Aorta (tissue), 5 donors: Measurements from ENCODE around the gene ESF1. TPM values are rescaled to one million over a fixed set of nuclear protein-coding genes. Genes with fewer than 3 reads are reported as not detected.

ENCODE experiments used
- ATAC-seq: fragments of 200-7000 bp; cut with Tn5 transposase; one replicate; pipeline ENCODE4 v1.9.1; 2022; ENCODE audit warnings: moderate library complexity; ENCODE audit not compliant: low FRiP score
- DNase-seq, 2 donors: peaks; one replicate each; pipeline ENCODE4 v3.0.0-alpha.2; 2020
- H3K27ac ChIP-seq, 2 donors: one replicate each; pipeline ENCODE4 v1.5.1; 2013; ENCODE audit warnings: low read length in 2 of 2, mild to moderate bottlenecking in 2 of 2, moderate library complexity in 2 of 2, control low read depth in 1 of 2, inconsistent platforms in 1 of 2, low read depth in 1 of 2
- H3K27me3 ChIP-seq, 2 donors: one replicate each; pipeline ENCODE4 v1.6.1; 2013; ENCODE audit warnings: control low read depth in 1 of 2, low read length in 1 of 2, mild to moderate bottlenecking in 1 of 2, moderate library complexity in 1 of 2; ENCODE audit not compliant: insufficient read depth in 2 of 2, control insufficient read depth in 1 of 2
- H3K36me3 ChIP-seq, 2 donors: one replicate each; pipeline ENCODE4 v1.6.1; 2013; ENCODE audit warnings: control low read depth in 1 of 2, low read length in 1 of 2, mild to moderate bottlenecking in 1 of 2; ENCODE audit not compliant: insufficient read depth in 2 of 2, control insufficient read depth in 1 of 2
- H3K4me1 ChIP-seq, 2 donors: one replicate each; pipeline ENCODE4 v1.6.1; 2013; ENCODE audit warnings: low read length in 2 of 2, control low read depth in 1 of 2, mild to moderate bottlenecking in 1 of 2, moderate library complexity in 1 of 2; ENCODE audit not compliant: insufficient read depth in 2 of 2, control insufficient read depth in 1 of 2
- H3K4me3 ChIP-seq, 2 donors: one replicate each; pipeline ENCODE4 v1.5.1; 2013; ENCODE audit warnings: low read length in 2 of 2, control low read depth in 1 of 2, mild to moderate bottlenecking in 1 of 2
- H3K9me3 ChIP-seq: one replicate; pipeline ENCODE4 v1.6.1; 2013; ENCODE audit warnings: mild to moderate bottlenecking, low read length; ENCODE audit not compliant: control insufficient read depth
- WGBS, 2 donors: extraction: QIAGEN DNeasy Blood & Tissue Kit; methylation state at CpG; one replicate each; pipeline ENCODE4 v1.1.7; 2013; 5-methylcytosine and 5-hydroxymethylcytosine counted together
- intact Hi-C, 2 donors: fragments of 100-400 bp; cut with DNase I; formaldehyde crosslinking; loops; one replicate each; pipeline versions ENCODE4 v1.14.2 to v1.15.0; 2022
- long read RNA-seq, 2 donors: library from polyadenylated mRNA; unstranded; transcript quantifications; one replicate each; pipeline ENCODE4 v2.0.0, GENCODE V29; 2020 to 2021
- polyA plus RNA-seq, 2 donors: library from polyadenylated mRNA; stranded (reverse); fragments of 200-250 nt; gene quantifications; one replicate each; pipeline ENCODE4 v1.2.3, GENCODE V29; 2013
- total RNA-seq, 2 donors: library from RNA; stranded (reverse); fragmentation: NEBNext Ultra II Directional; extraction: Animal tissue kit (Norgen Biotek cat#: 25700); gene quantifications; one replicate each; pipeline ENCODE4 v1.2.1, GENCODE V29; 2021
- donor health status: healthy with polysubstance abuse.
- donor health status: Bipolar disorder and iron deficiency.
- donor health status: DM: no; HTN: no; CAD: no.
- donor health status: DM: no; HTN: no; CAD: no.
- donor health status: DM: yes; HTN: yes; CAD: no.

ESF1 gene
- total RNA-seq, result 10 to 100 TPM; 14.3 to 18.2 TPM
- polyA plus RNA-seq, result 10 to 100 TPM in 1 of 2 donors, 1 to 10 TPM in 1; 6.8 to 14.4 TPM
- long read RNA-seq, donor 1, partial matches to known transcripts, result 9 of 17 reads
- long read RNA-seq, donor 1, other reads (novel, unspliced or antisense), result 8 of 17 reads
- long read RNA-seq, donor 2, partial matches to known transcripts, result 12 of 15 reads
- long read RNA-seq, donor 2, other reads (novel, unspliced or antisense), result 3 of 15 reads

GRCh38 chr20:13784893-13785715 is at the start of gene ESF1, which contains the start of gene NDUFAF5:
TSS of gene ESF1 (minus strand) at chr20:13784919. CDS start at chr20:13783140, 1,779 bp downstream.
TSS of gene NDUFAF5 (plus strand) at chr20:13785028. CDS start at chr20:13785069, 41 bp downstream.
- peak; percentile 96 to 97 for DNase-seq
- Histone ChIP-seq H3K27ac (peak within 1 kb of the TSS in 1 of 2 donors; percentile 13), H3K36me3 (no peaks in the 10 kb centered on the region), H3K27me3 (no peaks in the 10 kb centered on the region), H3K4me3 (peak within 1 kb of the TSS; percentile 57 to 69), H3K4me1 (peaks cover 0 to 8% of the 10 kb centered on the region in 2 donors), H3K9me3 (no peaks in the 10 kb centered on the region)
- intact Hi-C loops, result loop anchor here (5.0 to 10.0 kb wide), 2 partner anchors 460 to 668 kb away; no protein-coding TSS in a partner anchor
- WGBS, 2 donors, result 0 to 1% methylated on average over 52 to 54 of the region's 54 CpGs
- ATAC-seq, result peak; percentile 98

GRCh38 chr20:13831476-13831875 is 46.8 kb upstream of the ESF1 start:
- H3K4me1 ChIP-seq, result no peaks in the 10 kb centered on the region
- H3K9me3 ChIP-seq, result no peaks in the 10 kb centered on the region
- H3K4me3 ChIP-seq, result no peak overlapping the region
- no peak overlapping the region for H3K27ac ChIP-seq
- 82 to 83% methylated on average over 3 of the region's 3 CpGs for WGBS, 2 donors
- DNase-seq (no peak), ATAC-seq (no peak)
- H3K27me3 ChIP-seq, result no peaks in the 10 kb centered on the region
- H3K36me3 ChIP-seq, result no peaks in the 10 kb centered on the region
- intact Hi-C loops, result no loop called here

GRCh38 chr20:13825465-13825864 is 40.7 kb upstream of the ESF1 start:
- 83 to 93% methylated on average over 4 to 5 of the region's 5 CpGs for WGBS, 2 donors
- intact Hi-C loops, result loop anchor here (10.0 kb wide), 2 partner anchors 119 to 129 kb away; no protein-coding TSS in a partner anchor
- DNase-seq (no peak), ATAC-seq (no peak)
- Histone ChIP-seq H3K9me3 (peaks cover 1% of the 10 kb centered on the region), H3K4me3 (no peak overlapping the region), H3K36me3 (no peaks in the 10 kb centered on the region), H3K27ac (no peak overlapping the region), H3K4me1 (no peaks in the 10 kb centered on the region), H3K27me3 (no peaks in the 10 kb centered on the region)

- DNase-seq, result no peak
- Histone ChIP-seq H3K4me3 (no peak overlapping the region), H3K9me3 (peaks cover 1% of the 10 kb centered on the region), H3K27me3 (no peaks in the 10 kb centered on the region), H3K27ac (no peak overlapping the region), H3K36me3 (no peaks in the 10 kb centered on the region), H3K4me1 (no peaks in the 10 kb centered on the region)
- WGBS, 2 donors, result 95 to 96% methylated on average over 3 of the region's 3 CpGs
- intact Hi-C loops, result loop anchor here (10.0 kb wide), 2 partner anchors 120 to 130 kb away; no protein-coding TSS in a partner anchor
- ATAC-seq, result no peak
Observed at GRCh38 chr20:13824459-13824858, 39.7 kb upstream of the ESF1 start.

GRCh38 chr20:13822459-13822858 is 37.7 kb upstream of the ESF1 start:
- 53 to 67% methylated on average over 2 of the region's 2 CpGs for WGBS, 2 donors

GRCh38 chr20:13821876-13822275 is 37.2 kb upstream of the ESF1 start:
- H3K36me3 ChIP-seq, result no peaks in the 10 kb centered on the region
- intact Hi-C loops, result loop anchor here (2.0 to 10.0 kb wide), 3 partner anchors 123 to 233 kb away; no protein-coding TSS in a partner anchor
- no peak overlapping the region for H3K4me3 ChIP-seq
- H3K27me3 ChIP-seq, result no peaks in the 10 kb centered on the region
- no peak overlapping the region for H3K27ac ChIP-seq
- 87 to 90% methylated on average over 7 of the region's 7 CpGs for WGBS, 2 donors
- DNase-seq, result peak in 1 of 2 donors; percentile 32
- ATAC-seq, result peak; percentile 67
- peaks cover 1% of the 10 kb centered on the region for H3K9me3 ChIP-seq
- H3K4me1 ChIP-seq, result no peaks in the 10 kb centered on the region

More at GRCh38 chr20:13822459-13822858, 37.7 kb upstream of the ESF1 start:
- Histone ChIP-seq H3K27me3 (no peaks in the 10 kb centered on the region), H3K4me1 (no peaks in the 10 kb centered on the region), H3K36me3 (no peaks in the 10 kb centered on the region), H3K4me3 (no peak overlapping the region), H3K9me3 (peaks cover 1% of the 10 kb centered on the region), H3K27ac (no peak overlapping the region)
- ATAC-seq (no peak), DNase-seq (no peak)
- intact Hi-C loops, result loop anchor here (10.0 kb wide), 2 partner anchors 122 to 132 kb away; no protein-coding TSS in a partner anchor

- Histone ChIP-seq H3K9me3 (peaks cover 1% of the 10 kb centered on the region), H3K27ac (no peak overlapping the region), H3K4me1 (no peaks in the 10 kb centered on the region), H3K4me3 (no peak overlapping the region), H3K27me3 (no peaks in the 10 kb centered on the region), H3K36me3 (peaks cover 0 to 1% of the 10 kb centered on the region in 2 donors)
- DNase-seq (peak in 1 of 2 donors; percentile 65), ATAC-seq (peak; percentile 69)
- WGBS, 2 donors, result 28 to 29% methylated on average over 5 of the region's 5 CpGs
- intact Hi-C loops, result loop anchor here (2.0 to 10.0 kb wide), 3 partner anchors 125 to 235 kb away; no protein-coding TSS in a partner anchor
Observed at GRCh38 chr20:13819885-13820645, 35.3 kb upstream of the ESF1 start.

- no peak overlapping the region for H3K4me3 ChIP-seq
- ATAC-seq (no peak), DNase-seq (no peak)
- no peaks in the 10 kb centered on the region for H3K27me3 ChIP-seq
- intact Hi-C loops, result no loop called here
- H3K9me3 ChIP-seq, result peaks cover 1% of the 10 kb centered on the region
- no peaks in the 10 kb centered on the region for H3K4me1 ChIP-seq
- peaks cover 3 to 6% of the 10 kb centered on the region in 2 donors for H3K36me3 ChIP-seq
- H3K27ac ChIP-seq, result no peak overlapping the region
Observed at GRCh38 chr20:13817342-13817741, 32.6 kb upstream of the ESF1 start.
